Duodenal mucosa (tissue), 2 donors: ENCODE measurements around the gene ZFPM1.
"Not testable (repeated sequence)": the region's sequence is repeated elsewhere in the genome, so short reads cannot be mapped to it uniquely, and the experiment has no call there.

ENCODE experiments used
- H3K27ac ChIP-seq: one replicate; pipeline ENCODE4 v1.7.0; 2013; ENCODE audit warnings: low read depth, low read length
- H3K27me3 ChIP-seq, 2 donors: one replicate each; pipeline ENCODE4 v1.7.0; 2013; ENCODE audit warnings: low read length in 2 of 2, control low read depth in 1 of 2; ENCODE audit not compliant: insufficient read depth in 2 of 2, control insufficient read depth in 1 of 2
- H3K36me3 ChIP-seq, 2 donors: one replicate each; pipeline ENCODE4 v1.7.0; 2013; ENCODE audit warnings: low read length in 2 of 2, control low read depth in 1 of 2; ENCODE audit not compliant: insufficient read depth in 2 of 2, control insufficient read depth in 1 of 2
- H3K4me1 ChIP-seq, 2 donors: one replicate each; pipeline ENCODE4 v1.7.0; 2013; ENCODE audit warnings: low read length in 2 of 2, control low read depth in 1 of 2; ENCODE audit not compliant: insufficient read depth in 2 of 2, control insufficient read depth in 1 of 2
- H3K4me3 ChIP-seq, 2 donors: one replicate each; pipeline ENCODE4 v1.7.0; 2013; ENCODE audit warnings: low read length in 2 of 2, low read depth in 1 of 2
- H3K9ac ChIP-seq, 2 donors: one replicate each; pipeline ENCODE4 v1.7.0; 2013; ENCODE audit warnings: low read length in 2 of 2, low read depth in 1 of 2
- H3K9me3 ChIP-seq, 2 donors: one replicate each; pipeline ENCODE4 v1.7.0; 2013; ENCODE audit warnings: low read length in 2 of 2, control low read depth in 1 of 2; ENCODE audit not compliant: control insufficient read depth in 1 of 2

Gene ZFPM1

GRCh38 chr16:88512728-88513696, 59.9 kb downstream of the ZFPM1 start:
- Histone ChIP-seq H3K4me1 (peaks cover 35 to 39% of the 10 kb centered on the region in 2 donors), H3K27me3 (no peaks in the 10 kb centered on the region), H3K36me3 (peaks cover 5 to 14% of the 10 kb centered on the region in 2 donors), H3K4me3 (no peak overlapping the region), H3K27ac (no peak overlapping the region), H3K9ac (peak overlapping the region; percentile 33 to 43), H3K9me3 (no peaks in the 10 kb centered on the region)

- H3K4me3 ChIP-seq: no peak overlapping the region
- H3K36me3 ChIP-seq: peaks cover 5 to 14% of the 10 kb centered on the region in 2 donors
- H3K27ac ChIP-seq: no peak overlapping the region
- H3K9ac ChIP-seq: no peak overlapping the region
- H3K9me3 ChIP-seq: no peaks in the 10 kb centered on the region
- H3K27me3 ChIP-seq: no peaks in the 10 kb centered on the region
- H3K4me1 ChIP-seq: peaks cover 28 to 29% of the 10 kb centered on the region in 2 donors
These were observed 61.0 kb downstream of the ZFPM1 start for GRCh38 chr16:88514070-88514469.

GRCh38 chr16:88514526-88515232, 61.6 kb downstream of the ZFPM1 start:
- H3K9ac ChIP-seq: no peak overlapping the region
- no peaks in the 10 kb centered on the region for H3K27me3 ChIP-seq
- H3K36me3 ChIP-seq: peaks cover 5 to 14% of the 10 kb centered on the region in 2 donors

GRCh38 chr16:88515371-88515770, 62.3 kb downstream of the ZFPM1 start:
- Histone ChIP-seq H3K36me3 (peaks cover 5 to 14% of the 10 kb centered on the region in 2 donors), H3K4me3 (no peak overlapping the region), H3K27ac (no peak overlapping the region), H3K27me3 (no peaks in the 10 kb centered on the region), H3K9me3 (no peaks in the 10 kb centered on the region), H3K4me1 (peaks cover 15 to 17% of the 10 kb centered on the region in 2 donors), H3K9ac (no peak overlapping the region)

More at GRCh38 chr16:88514526-88515232, 61.6 kb downstream of the ZFPM1 start:
- no peak overlapping the region for H3K4me3 ChIP-seq
- H3K27ac ChIP-seq: no peak overlapping the region
- H3K9me3 ChIP-seq: no peaks in the 10 kb centered on the region
- peaks cover 21 to 24% of the 10 kb centered on the region in 2 donors for H3K4me1 ChIP-seq

- Histone ChIP-seq H3K9me3 (no peaks in the 10 kb centered on the region), H3K4me1 (peaks cover 9 to 16% of the 10 kb centered on the region in 2 donors), H3K36me3 (peaks cover 5 to 15% of the 10 kb centered on the region in 2 donors), H3K27ac (no peak overlapping the region), H3K4me3 (no peak overlapping the region), H3K9ac (no peak overlapping the region), H3K27me3 (no peaks in the 10 kb centered on the region)
These were observed 63.0 kb downstream of the ZFPM1 start for GRCh38 chr16:88515925-88516594.

GRCh38 chr16:88516601-88517061, 63.6 kb downstream of the ZFPM1 start:
- peaks cover 5 to 20% of the 10 kb centered on the region in 2 donors for H3K36me3 ChIP-seq
- no peak overlapping the region for H3K9ac ChIP-seq
- peaks cover 9 to 16% of the 10 kb centered on the region in 2 donors for H3K4me1 ChIP-seq

GRCh38 chr16:88517208-88517774, 64.2 kb downstream of the ZFPM1 start:
- not testable (repeated sequence) for H3K4me3 ChIP-seq, H3K27me3 ChIP-seq, H3K9me3 ChIP-seq, H3K27ac ChIP-seq, H3K9ac ChIP-seq
- peaks cover 9 to 12% of the 10 kb centered on the region in 2 donors for H3K4me1 ChIP-seq
- peaks cover 10 to 26% of the 10 kb centered on the region in 2 donors for H3K36me3 ChIP-seq

More at GRCh38 chr16:88516601-88517061, 63.6 kb downstream of the ZFPM1 start:
- Histone ChIP-seq H3K4me3 (no peak overlapping the region), H3K27me3 (no peaks in the 10 kb centered on the region), H3K9me3 (no peaks in the 10 kb centered on the region), H3K27ac (no peak overlapping the region)

- not testable (repeated sequence) for H3K27me3 ChIP-seq, H3K4me3 ChIP-seq, H3K9ac ChIP-seq, H3K27ac ChIP-seq, H3K9me3 ChIP-seq, H3K4me1 ChIP-seq
- peaks cover 10 to 26% of the 10 kb centered on the region in 2 donors for H3K36me3 ChIP-seq
These were observed 65.5 kb downstream of the ZFPM1 start for GRCh38 chr16:88518411-88519111.

GRCh38 chr16:88519240-88519639, 66.2 kb downstream of the ZFPM1 start:
- Histone ChIP-seq H3K27ac (no peak overlapping the region), H3K36me3 (peaks cover 10 to 26% of the 10 kb centered on the region in 2 donors), H3K27me3 (no peaks in the 10 kb centered on the region), H3K9ac (no peak overlapping the region), H3K4me3 (no peak overlapping the region), H3K9me3 (no peaks in the 10 kb centered on the region), H3K4me1 (peaks cover 1 to 8% of the 10 kb centered on the region in 2 donors)
